ENCODE results near the gene UNC13C. TPM values are rescaled to one million over a fixed set of nuclear protein-coding genes. Genes with fewer than 3 reads are reported as not detected.

The UNC13C gene
- total RNA-seq, 1 donor from 2014 or later: 0.21 TPM

DNA sequence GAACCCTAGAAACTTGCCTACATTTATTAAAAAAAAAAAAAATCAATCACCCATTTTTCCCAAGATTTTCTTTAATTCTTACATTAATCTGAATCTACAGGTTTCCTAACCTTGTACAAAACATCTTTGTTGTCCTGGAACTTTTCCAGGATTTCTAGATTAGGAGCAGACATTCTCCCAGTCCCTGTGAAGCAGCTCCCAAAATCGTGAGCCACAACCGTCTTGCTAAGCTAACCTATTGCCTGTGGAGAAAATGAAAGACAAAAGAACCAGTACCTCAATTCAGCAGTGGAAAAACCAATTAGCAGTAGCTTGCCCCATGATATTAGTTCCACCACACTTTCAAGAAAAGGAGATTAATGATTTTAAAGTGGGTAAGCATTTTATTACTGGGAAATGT lies 522.1 kb downstream of the UNC13C start:
- Histone ChIP-seq H3K4me3 (ENCODE audit: low read depth, low read length) (no peak overlapping the region), H3K36me3 (ENCODE audit: control insufficient read depth, insufficient read depth, low read length) (no peaks in the 10 kb centered on the region), H3K27me3 (ENCODE audit: control insufficient read depth, insufficient read depth, low read length) (no peaks in the 10 kb centered on the region)
- no peak for TF ChIP-seq CTCF (IDR thresholded peaks at IDR 0.05; ENCODE audit: insufficient read depth, low read length, poor library complexity, severe bottlenecking)
- DNase-seq (ENCODE audit: low read depth): no peak

GRCh38 chr15:54502416-54503075 lies 524.3 kb downstream of the UNC13C start:
- TF ChIP-seq CTCF (IDR thresholded peaks at IDR 0.05; ENCODE audit: insufficient read depth, low read length, poor library complexity, severe bottlenecking): no peak
- Histone ChIP-seq H3K4me3 (ENCODE audit: low read depth, low read length) (no peak overlapping the region), H3K36me3 (ENCODE audit: control insufficient read depth, insufficient read depth, low read length) (no peaks in the 10 kb centered on the region), H3K27me3 (ENCODE audit: control insufficient read depth, insufficient read depth, low read length) (no peaks in the 10 kb centered on the region)
- DNase-seq (ENCODE audit: low read depth): no peak

- no peak for DNase-seq (ENCODE audit: low read depth)
- Histone ChIP-seq H3K27me3 (ENCODE audit: control insufficient read depth, insufficient read depth, low read length) (no peaks in the 10 kb centered on the region), H3K36me3 (ENCODE audit: control insufficient read depth, insufficient read depth, low read length) (no peaks in the 10 kb centered on the region), H3K4me3 (ENCODE audit: low read depth, low read length) (no peak overlapping the region)
- TF ChIP-seq CTCF (IDR thresholded peaks at IDR 0.05; ENCODE audit: insufficient read depth, low read length, poor library complexity, severe bottlenecking): no peak
Measured at GRCh38 chr15:54504695-54505094, 526.5 kb downstream of the UNC13C start.

DNA sequence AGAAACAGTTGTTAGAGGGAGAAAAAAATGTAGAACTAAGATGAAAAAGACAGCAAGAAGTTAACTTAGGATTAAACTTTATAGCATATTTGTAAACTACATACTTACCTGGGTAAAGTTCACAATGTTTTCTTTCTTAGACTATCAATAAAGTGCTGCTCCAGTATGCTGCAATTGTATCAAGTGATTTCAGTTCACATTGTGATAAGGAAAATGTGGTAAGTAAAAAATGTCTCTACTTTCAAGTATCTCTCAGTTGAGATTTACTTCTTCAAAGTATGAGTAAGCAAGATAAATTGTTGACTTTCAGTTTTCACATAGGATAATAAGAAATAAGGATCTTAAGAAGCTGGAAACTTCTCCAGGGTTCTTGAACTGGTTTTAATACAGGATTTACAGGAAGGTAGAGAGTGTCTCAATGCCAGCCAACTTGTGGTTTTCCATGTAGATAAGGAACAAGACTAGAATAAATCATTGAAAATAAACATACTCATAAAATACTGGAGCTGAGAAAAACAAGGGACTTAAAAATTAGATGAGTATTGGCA lies 528.8 kb downstream of the UNC13C start:
- Histone ChIP-seq H3K36me3 (ENCODE audit: control insufficient read depth, insufficient read depth, low read length) (no peaks in the 10 kb centered on the region), H3K4me3 (ENCODE audit: low read depth, low read length) (no peak overlapping the region), H3K27me3 (ENCODE audit: control insufficient read depth, insufficient read depth, low read length) (no peaks in the 10 kb centered on the region)
- DNase-seq (ENCODE audit: low read depth): no peak
- TF ChIP-seq CTCF (IDR thresholded peaks at IDR 0.05; ENCODE audit: insufficient read depth, low read length, poor library complexity, severe bottlenecking): no peak

GRCh38 chr15:54514601-54515000 lies 536.4 kb downstream of the UNC13C start:
- no peaks in the 10 kb centered on the region for H3K36me3 ChIP-seq (ENCODE audit: control insufficient read depth, insufficient read depth, low read length)
- no peak overlapping the region for H3K4me3 ChIP-seq (ENCODE audit: low read depth, low read length)
- TF ChIP-seq CTCF (IDR thresholded peaks at IDR 0.05; ENCODE audit: insufficient read depth, low read length, poor library complexity, severe bottlenecking): no peak
- H3K27me3 ChIP-seq (ENCODE audit: control insufficient read depth, insufficient read depth, low read length): no peaks in the 10 kb centered on the region
- no peak for DNase-seq (ENCODE audit: low read depth)
